Ovary (tissue), 3 donors: ENCODE results near the gene KIAA0825.

Experiments used
- CTCF ChIP-seq, 3 donors: fragments of 450-650 bp in 2 of 3; fragments of 200-600 bp in 1 of 3; IDR thresholded peaks; one replicate each; pipeline versions ENCODE4 v1.5.1 to v1.8.0; 2016 to 2022; ENCODE audit warnings: antibody characterized with exemption in 3 of 3, mild to moderate bottlenecking in 1 of 3
- EP300 ChIP-seq: sonication (generic); formaldehyde crosslinking; IDR thresholded peaks from one replicate; pipeline ENCODE4 v1.6.1; 2017; ENCODE audit warnings: antibody characterized with exemption
- POLR2A ChIP-seq: fragments of 450-650 bp; IDR thresholded peaks from one replicate; pipeline ENCODE4 v1.6.1; 2017; ENCODE audit warnings: antibody characterized with exemption, mild to moderate bottlenecking, moderate library complexity
- donor health status: DM: no; HTN: no; CAD: no.

GRCh38 chr5:94244921-94245320 lies 373.5 kb downstream of the KIAA0825 start:
- no peak for TF ChIP-seq CTCF (IDR thresholded peaks at IDR 0.05)
- TF ChIP-seq POLR2A, result no peak
- no peak for TF ChIP-seq EP300
